ENCODE results near the gene EIF4G1. TPM values are rescaled to one million over a fixed set of nuclear protein-coding genes. Genes with fewer than 3 reads are reported as not detected.

Gene EIF4G1
- total and polyA plus RNA-seq, 8 donors: 118 to 207 (median 174) TPM

- Histone ChIP-seq H3K4me3 (no peak overlapping the region), H3K27me3 (no peaks in the 10 kb centered on the region), H3K36me3 (peaks cover 34 to 95% (median 91%) of the 10 kb centered on the region in 3 donors), H3K27ac (no peak overlapping the region), H3K4me1 (peaks cover 5 to 8% (median 6%) of the 10 kb centered on the region in 3 donors), H3K9me3 (no peaks in the 10 kb centered on the region)
- 85 to 89% methylated on average over 13 of the region's 13 CpGs for WGBS, 2 donors
- DNase-seq: no peak
- no peak for TF ChIP-seq CTCF (IDR thresholded peaks at IDR 0.05)
- no peak for FAIRE-seq
- intact Hi-C loops (cut with DNase I): no loop called here
- no peak for ATAC-seq
Measured at GRCh38 chr3:184325269-184325668, 10.9 kb downstream of the EIF4G1 start.

- WGBS, 2 donors: 67 to 77% methylated on average over 6 of the region's 6 CpGs
- peaks cover 40 to 95% (median 88%) of the 10 kb centered on the region in 3 donors for H3K36me3 ChIP-seq
Measured at GRCh38 chr3:184325715-184326369, 11.4 kb downstream of the EIF4G1 start.

GRCh38 chr3:184327171-184327570, 12.8 kb downstream of the EIF4G1 start:
- peaks cover 41 to 95% (median 85%) of the 10 kb centered on the region in 3 donors for H3K36me3 ChIP-seq

More at GRCh38 chr3:184325715-184326369, 11.4 kb downstream of the EIF4G1 start:
- Histone ChIP-seq H3K4me1 (peaks cover 0 to 2% (median under 1%) of the 10 kb centered on the region in 3 donors), H3K27me3 (no peaks in the 10 kb centered on the region), H3K4me3 (no peak overlapping the region), H3K9me3 (no peaks in the 10 kb centered on the region), H3K27ac (no peak overlapping the region)
- no peak for DNase-seq
- ATAC-seq: no peak
- no peak for FAIRE-seq
- no peak for TF ChIP-seq CTCF (IDR thresholded peaks at IDR 0.05)
- intact Hi-C loops (cut with DNase I): no loop called here

GRCh38 chr3:184328516-184328915, 14.1 kb downstream of the EIF4G1 start:
- FAIRE-seq: no peak
- intact Hi-C loops (cut with DNase I): no loop called here
- no peak for TF ChIP-seq CTCF (IDR thresholded peaks at IDR 0.05)
- 54 to 72% methylated on average over 3 of the region's 3 CpGs for WGBS, 2 donors
- DNase-seq: no peak
- H3K27me3 ChIP-seq: no peaks in the 10 kb centered on the region
- H3K4me1 ChIP-seq: no peaks in the 10 kb centered on the region
- peaks cover 35 to 93% (median 84%) of the 10 kb centered on the region in 3 donors for H3K36me3 ChIP-seq
- no peak for ATAC-seq
- H3K9me3 ChIP-seq: no peaks in the 10 kb centered on the region
- H3K27ac ChIP-seq: no peak overlapping the region
- no peak overlapping the region for H3K4me3 ChIP-seq

More at GRCh38 chr3:184327171-184327570, 12.8 kb downstream of the EIF4G1 start:
- ATAC-seq: no peak
- no peak overlapping the region for H3K4me3 ChIP-seq
- DNase-seq: no peak
- FAIRE-seq: no peak
- TF ChIP-seq CTCF (IDR thresholded peaks at IDR 0.05): no peak
- no peak overlapping the region for H3K27ac ChIP-seq
- H3K4me1 ChIP-seq: no peaks in the 10 kb centered on the region
- no peaks in the 10 kb centered on the region for H3K27me3 ChIP-seq
- H3K9me3 ChIP-seq: no peaks in the 10 kb centered on the region
- 94% methylated on average over 21 of the region's 21 CpGs for WGBS, 2 donors
- intact Hi-C loops (cut with DNase I): no loop called here
